HG02885 (cell line): Measurements from ENCODE around the gene TRIM61.
A peak's percentile ranks its signal among the peaks of the same experiment; 100 is the strongest.

ENCODE experiments used
- ATAC-seq: cut with Tn5 transposase; IDR thresholded peaks from one replicate; pipeline ENCODE4 v1.9.1; 2021; ENCODE audit warnings: mild to moderate bottlenecking; ENCODE audit not compliant: unreplicated experiment, poor library complexity

TRIM61 gene

DNA sequence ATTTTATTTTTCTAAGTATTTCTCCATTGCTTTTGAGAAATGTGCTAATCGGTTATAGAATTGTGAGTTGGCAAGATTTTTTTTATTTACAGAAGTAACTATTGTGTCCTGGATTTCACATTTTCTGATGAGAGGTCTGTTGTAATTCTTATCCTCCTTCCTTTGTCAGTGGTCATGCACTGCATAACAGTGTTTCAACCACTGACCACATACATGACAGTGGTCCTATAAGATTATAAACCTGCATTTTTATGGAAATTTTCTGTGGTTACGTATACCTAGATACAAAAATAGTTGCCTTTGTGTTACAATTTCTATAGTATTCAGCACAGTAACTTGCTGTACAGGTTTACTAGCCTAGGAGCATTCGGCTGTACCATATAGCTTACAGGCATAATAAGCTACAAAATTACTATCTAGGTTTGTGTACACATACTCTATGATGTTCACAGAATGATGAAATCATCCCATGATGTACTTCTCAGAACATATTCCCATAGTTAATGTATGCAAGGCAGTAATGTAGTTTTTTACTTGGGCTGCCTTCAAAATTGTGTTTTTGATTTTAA is 52.7 kb downstream of the TRIM61 start:
- ATAC-seq, result peak; percentile 42

- ATAC-seq, result no peak
These were observed 58.5 kb downstream of the TRIM61 start for GRCh38 chr4:164918956-164919355.
